Liver (tissue), 3 donors: Measurements from ENCODE around the gene BAHCC1.

Source experiments
- ATF3 ChIP-seq: IDR thresholded peaks from 2 replicates; pipeline ENCODE4 v1.6.1; 2016; ENCODE audit warnings: antibody characterized with exemption
- GABPA ChIP-seq, 2 donors: IDR thresholded peaks in 1 of 2; conservative IDR thresholded peaks in 1 of 2; 2 replicates each; pipeline ENCODE4 v1.6.1; 2016; ENCODE audit warnings: antibody characterized with exemption in 2 of 2, mild to moderate bottlenecking in 1 of 2, moderate library complexity in 1 of 2
- HNF4A ChIP-seq, 2 donors: conservative IDR thresholded peaks; 2 replicates each; pipeline ENCODE4 v1.6.1; 2016; ENCODE audit warnings: antibody characterized with exemption in 2 of 2, mild to moderate bottlenecking in 2 of 2
- JUND ChIP-seq, 2 donors: IDR thresholded peaks; 2 replicates each; pipeline ENCODE4 v1.6.1; 2016; ENCODE audit warnings: antibody characterized with exemption in 2 of 2
- MAX ChIP-seq: IDR thresholded peaks from 2 replicates; pipeline ENCODE4 v1.6.1; 2016; ENCODE audit warnings: antibody characterized with exemption
- RAD21 ChIP-seq, 2 donors: IDR thresholded peaks; 2 replicates each; pipeline ENCODE4 v1.6.1; 2016; ENCODE audit warnings: antibody characterized with exemption in 2 of 2, mild to moderate bottlenecking in 2 of 2
- SP1 ChIP-seq: IDR thresholded peaks from 2 replicates; pipeline ENCODE4 v1.6.1; 2018; ENCODE audit warnings: antibody characterized with exemption, mild to moderate bottlenecking
- TAF1 ChIP-seq: conservative IDR thresholded peaks from 2 replicates; pipeline ENCODE4 v1.6.1; 2016; ENCODE audit warnings: antibody characterized with exemption, mild to moderate bottlenecking
- YY1 ChIP-seq: IDR thresholded peaks from 2 replicates; pipeline ENCODE4 v1.6.1; 2016; ENCODE audit warnings: antibody characterized with exemption, mild to moderate bottlenecking
- ZBTB33 ChIP-seq: IDR thresholded peaks from 2 replicates; pipeline ENCODE4 v1.6.1; 2016; ENCODE audit warnings: antibody characterized with exemption
- TF ChIP-seq, protein P1 (sequence below): fragments of 150-350 bp; IDR thresholded peaks from 2 replicates; pipeline ENCODE4 v1.5.1; 2017; ENCODE audit warnings: improper control_type of control experiment, low read depth, low read length; ENCODE audit not compliant: missing input control
- TF ChIP-seq, protein P2 (sequence below): IDR thresholded peaks from 2 replicates; pipeline ENCODE4 v1.6.1; 2016; ENCODE audit warnings: antibody characterized with exemption, mild to moderate bottlenecking
- donor health status: healthy.
- donor health status: healthy.

DNA sequence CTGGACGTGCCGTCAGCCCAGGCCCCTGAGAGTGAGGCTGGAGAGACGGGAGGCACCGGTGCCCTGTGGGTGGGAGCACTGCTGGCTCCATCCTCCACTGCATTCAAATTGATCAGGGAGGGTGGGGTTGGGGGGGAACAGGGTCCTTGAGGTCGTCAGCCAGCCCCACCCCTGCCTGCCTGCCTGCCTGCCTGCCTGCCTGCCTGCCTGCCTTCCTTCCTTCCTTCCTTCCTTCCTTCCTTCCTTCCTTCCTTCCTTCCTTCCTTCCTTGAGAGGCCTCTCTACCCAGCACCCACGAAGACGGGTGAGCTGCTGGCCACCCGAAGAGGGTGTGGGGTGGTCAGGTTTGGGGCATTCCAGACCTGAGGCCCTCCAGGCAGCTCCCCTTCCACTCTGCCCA is 16.0 kb downstream of the BAHCC1 start:
- TF ChIP-seq, protein P1, sequence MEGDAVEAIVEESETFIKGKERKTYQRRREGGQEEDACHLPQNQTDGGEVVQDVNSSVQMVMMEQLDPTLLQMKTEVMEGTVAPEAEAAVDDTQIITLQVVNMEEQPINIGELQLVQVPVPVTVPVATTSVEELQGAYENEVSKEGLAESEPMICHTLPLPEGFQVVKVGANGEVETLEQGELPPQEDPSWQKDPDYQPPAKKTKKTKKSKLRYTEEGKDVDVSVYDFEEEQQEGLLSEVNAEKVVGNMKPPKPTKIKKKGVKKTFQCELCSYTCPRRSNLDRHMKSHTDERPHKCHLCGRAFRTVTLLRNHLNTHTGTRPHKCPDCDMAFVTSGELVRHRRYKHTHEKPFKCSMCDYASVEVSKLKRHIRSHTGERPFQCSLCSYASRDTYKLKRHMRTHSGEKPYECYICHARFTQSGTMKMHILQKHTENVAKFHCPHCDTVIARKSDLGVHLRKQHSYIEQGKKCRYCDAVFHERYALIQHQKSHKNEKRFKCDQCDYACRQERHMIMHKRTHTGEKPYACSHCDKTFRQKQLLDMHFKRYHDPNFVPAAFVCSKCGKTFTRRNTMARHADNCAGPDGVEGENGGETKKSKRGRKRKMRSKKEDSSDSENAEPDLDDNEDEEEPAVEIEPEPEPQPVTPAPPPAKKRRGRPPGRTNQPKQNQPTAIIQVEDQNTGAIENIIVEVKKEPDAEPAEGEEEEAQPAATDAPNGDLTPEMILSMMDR = no peak
- TF ChIP-seq, protein P2, sequence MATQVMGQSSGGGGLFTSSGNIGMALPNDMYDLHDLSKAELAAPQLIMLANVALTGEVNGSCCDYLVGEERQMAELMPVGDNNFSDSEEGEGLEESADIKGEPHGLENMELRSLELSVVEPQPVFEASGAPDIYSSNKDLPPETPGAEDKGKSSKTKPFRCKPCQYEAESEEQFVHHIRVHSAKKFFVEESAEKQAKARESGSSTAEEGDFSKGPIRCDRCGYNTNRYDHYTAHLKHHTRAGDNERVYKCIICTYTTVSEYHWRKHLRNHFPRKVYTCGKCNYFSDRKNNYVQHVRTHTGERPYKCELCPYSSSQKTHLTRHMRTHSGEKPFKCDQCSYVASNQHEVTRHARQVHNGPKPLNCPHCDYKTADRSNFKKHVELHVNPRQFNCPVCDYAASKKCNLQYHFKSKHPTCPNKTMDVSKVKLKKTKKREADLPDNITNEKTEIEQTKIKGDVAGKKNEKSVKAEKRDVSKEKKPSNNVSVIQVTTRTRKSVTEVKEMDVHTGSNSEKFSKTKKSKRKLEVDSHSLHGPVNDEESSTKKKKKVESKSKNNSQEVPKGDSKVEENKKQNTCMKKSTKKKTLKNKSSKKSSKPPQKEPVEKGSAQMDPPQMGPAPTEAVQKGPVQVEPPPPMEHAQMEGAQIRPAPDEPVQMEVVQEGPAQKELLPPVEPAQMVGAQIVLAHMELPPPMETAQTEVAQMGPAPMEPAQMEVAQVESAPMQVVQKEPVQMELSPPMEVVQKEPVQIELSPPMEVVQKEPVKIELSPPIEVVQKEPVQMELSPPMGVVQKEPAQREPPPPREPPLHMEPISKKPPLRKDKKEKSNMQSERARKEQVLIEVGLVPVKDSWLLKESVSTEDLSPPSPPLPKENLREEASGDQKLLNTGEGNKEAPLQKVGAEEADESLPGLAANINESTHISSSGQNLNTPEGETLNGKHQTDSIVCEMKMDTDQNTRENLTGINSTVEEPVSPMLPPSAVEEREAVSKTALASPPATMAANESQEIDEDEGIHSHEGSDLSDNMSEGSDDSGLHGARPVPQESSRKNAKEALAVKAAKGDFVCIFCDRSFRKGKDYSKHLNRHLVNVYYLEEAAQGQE = no peak
- no peak for TF ChIP-seq MAX
- no peak for TF ChIP-seq ZBTB33
- TF ChIP-seq SP1 = no peak
- TF ChIP-seq TAF1 = no peak
- TF ChIP-seq JUND (IDR thresholded peaks at IDR 0.05) = no peak
- no peak for TF ChIP-seq HNF4A (conservative IDR thresholded peaks at IDR 0.05)
- no peak for TF ChIP-seq GABPA (IDR thresholded peaks at IDR 0.05 in 1 of 2, conservative IDR thresholded peaks at IDR 0.05 in 1 of 2)
- TF ChIP-seq ATF3 = no peak
- TF ChIP-seq YY1 = no peak
- no peak for TF ChIP-seq RAD21 (IDR thresholded peaks at IDR 0.05)
